ENCODE results near the gene BTNL9.

BTNL9 gene

GRCh38 chr5:181027452-181028031, 12.5 kb upstream of the BTNL9 start:
- H3K27me3 ChIP-seq (replicated peaks; ENCODE audit: control insufficient read depth, insufficient read depth, low read length, poor library complexity, severe bottlenecking): peaks cover 2% of the 10 kb centered on the region

GRCh38 chr5:181028032-181028819, 11.8 kb upstream of the BTNL9 start:
- Histone ChIP-seq H3K27me3 (replicated peaks; ENCODE audit: control insufficient read depth, insufficient read depth, low read length, poor library complexity, severe bottlenecking) (peaks cover 2% of the 10 kb centered on the region), H3K4me3 (ENCODE audit: insufficient read depth, low read depth, low read length, poor library complexity, severe bottlenecking) (no peak overlapping the region), H3K27ac (ENCODE audit: insufficient read depth, low read length, poor library complexity, severe bottlenecking) (no peak overlapping the region), H3K4me1 (ENCODE audit: control insufficient read depth, insufficient read depth, low read length, poor library complexity, severe bottlenecking) (no peaks in the 10 kb centered on the region), H3K9me3 (ENCODE audit: control insufficient read depth, low read length) (no peaks in the 10 kb centered on the region), H3K36me3 (ENCODE audit: control insufficient read depth, insufficient read depth, low read length) (no peaks in the 10 kb centered on the region)
- no peak for DNase-seq

More at GRCh38 chr5:181027452-181028031, 12.5 kb upstream of the BTNL9 start:
- Histone ChIP-seq H3K4me1 (ENCODE audit: control insufficient read depth, insufficient read depth, low read length, poor library complexity, severe bottlenecking) (no peaks in the 10 kb centered on the region), H3K36me3 (ENCODE audit: control insufficient read depth, insufficient read depth, low read length) (no peaks in the 10 kb centered on the region), H3K27ac (ENCODE audit: insufficient read depth, low read length, poor library complexity, severe bottlenecking) (no peak overlapping the region), H3K4me3 (ENCODE audit: insufficient read depth, low read depth, low read length, poor library complexity, severe bottlenecking) (no peak overlapping the region), H3K9me3 (ENCODE audit: control insufficient read depth, low read length) (no peaks in the 10 kb centered on the region)
- DNase-seq: no peak

- no peak overlapping the region for H3K4me3 ChIP-seq (ENCODE audit: insufficient read depth, low read depth, low read length, poor library complexity, severe bottlenecking)
- no peak overlapping the region for H3K27ac ChIP-seq (ENCODE audit: insufficient read depth, low read length, poor library complexity, severe bottlenecking)
- no peaks in the 10 kb centered on the region for H3K36me3 ChIP-seq (ENCODE audit: control insufficient read depth, insufficient read depth, low read length)
- H3K9me3 ChIP-seq (ENCODE audit: control insufficient read depth, low read length): no peaks in the 10 kb centered on the region
- DNase-seq: no peak
- H3K4me1 ChIP-seq (ENCODE audit: control insufficient read depth, insufficient read depth, low read length, poor library complexity, severe bottlenecking): no peaks in the 10 kb centered on the region
- H3K27me3 ChIP-seq (replicated peaks; ENCODE audit: control insufficient read depth, insufficient read depth, low read length, poor library complexity, severe bottlenecking): no peaks in the 10 kb centered on the region
Measured at GRCh38 chr5:181031716-181032115, 8.3 kb upstream of the BTNL9 start.

- no peak overlapping the region for H3K4me3 ChIP-seq (ENCODE audit: insufficient read depth, low read depth, low read length, poor library complexity, severe bottlenecking)
- H3K4me1 ChIP-seq (ENCODE audit: control insufficient read depth, insufficient read depth, low read length, poor library complexity, severe bottlenecking): no peaks in the 10 kb centered on the region
- no peak overlapping the region for H3K27ac ChIP-seq (ENCODE audit: insufficient read depth, low read length, poor library complexity, severe bottlenecking)
- no peaks in the 10 kb centered on the region for H3K36me3 ChIP-seq (ENCODE audit: control insufficient read depth, insufficient read depth, low read length)
- DNase-seq: no peak
- no peaks in the 10 kb centered on the region for H3K9me3 ChIP-seq (ENCODE audit: control insufficient read depth, low read length)
- H3K27me3 ChIP-seq (replicated peaks; ENCODE audit: control insufficient read depth, insufficient read depth, low read length, poor library complexity, severe bottlenecking): no peaks in the 10 kb centered on the region
Measured at GRCh38 chr5:181035991-181036815, 3.9 kb upstream of the BTNL9 start.

- no peaks in the 10 kb centered on the region for H3K27me3 ChIP-seq (replicated peaks; ENCODE audit: control insufficient read depth, insufficient read depth, low read length, poor library complexity, severe bottlenecking)
- DNase-seq: no peak
- H3K27ac ChIP-seq (ENCODE audit: insufficient read depth, low read length, poor library complexity, severe bottlenecking): no peak overlapping the region
- H3K36me3 ChIP-seq (ENCODE audit: control insufficient read depth, insufficient read depth, low read length): no peaks in the 10 kb centered on the region
- H3K9me3 ChIP-seq (ENCODE audit: control insufficient read depth, low read length): no peaks in the 10 kb centered on the region
- no peaks in the 10 kb centered on the region for H3K4me1 ChIP-seq (ENCODE audit: control insufficient read depth, insufficient read depth, low read length, poor library complexity, severe bottlenecking)
- H3K4me3 ChIP-seq (ENCODE audit: insufficient read depth, low read depth, low read length, poor library complexity, severe bottlenecking): no peak overlapping the region
Measured at GRCh38 chr5:181036816-181037364, 3.2 kb upstream of the BTNL9 start.

- H3K36me3 ChIP-seq (ENCODE audit: control insufficient read depth, insufficient read depth, low read length): no peaks in the 10 kb centered on the region
- H3K9me3 ChIP-seq (ENCODE audit: control insufficient read depth, low read length): no peaks in the 10 kb centered on the region
- no peaks in the 10 kb centered on the region for H3K4me1 ChIP-seq (ENCODE audit: control insufficient read depth, insufficient read depth, low read length, poor library complexity, severe bottlenecking)
- no peak for DNase-seq
- H3K27me3 ChIP-seq (replicated peaks; ENCODE audit: control insufficient read depth, insufficient read depth, low read length, poor library complexity, severe bottlenecking): no peaks in the 10 kb centered on the region
- H3K27ac ChIP-seq (ENCODE audit: insufficient read depth, low read length, poor library complexity, severe bottlenecking): no peak overlapping the region
- H3K4me3 ChIP-seq (ENCODE audit: insufficient read depth, low read depth, low read length, poor library complexity, severe bottlenecking): no peak overlapping the region
Measured at GRCh38 chr5:181037365-181037861, 2.7 kb upstream of the BTNL9 start.

GRCh38 chr5:181039471-181039870, 595 bp upstream of the BTNL9 start:
- H3K4me3 ChIP-seq (ENCODE audit: insufficient read depth, low read depth, low read length, poor library complexity, severe bottlenecking): no peak overlapping the region
- no peak for DNase-seq
- H3K36me3 ChIP-seq (ENCODE audit: control insufficient read depth, insufficient read depth, low read length): no peaks in the 10 kb centered on the region
- H3K27ac ChIP-seq (ENCODE audit: insufficient read depth, low read length, poor library complexity, severe bottlenecking): no peak overlapping the region
- H3K9me3 ChIP-seq (ENCODE audit: control insufficient read depth, low read length): no peaks in the 10 kb centered on the region
- H3K27me3 ChIP-seq (replicated peaks; ENCODE audit: control insufficient read depth, insufficient read depth, low read length, poor library complexity, severe bottlenecking): no peaks in the 10 kb centered on the region
- H3K4me1 ChIP-seq (ENCODE audit: control insufficient read depth, insufficient read depth, low read length, poor library complexity, severe bottlenecking): no peaks in the 10 kb centered on the region

GRCh38 chr5:181040631-181040945, 522 bp downstream of the BTNL9 start:
- no peak for DNase-seq
- H3K27me3 ChIP-seq (replicated peaks; ENCODE audit: control insufficient read depth, insufficient read depth, low read length, poor library complexity, severe bottlenecking): no peaks in the 10 kb centered on the region

GRCh38 chr5:181041043-181041442, 977 bp downstream of the BTNL9 start:
- Histone ChIP-seq H3K9me3 (ENCODE audit: control insufficient read depth, low read length) (no peaks in the 10 kb centered on the region), H3K36me3 (ENCODE audit: control insufficient read depth, insufficient read depth, low read length) (no peaks in the 10 kb centered on the region), H3K4me3 (ENCODE audit: insufficient read depth, low read depth, low read length, poor library complexity, severe bottlenecking) (no peak overlapping the region), H3K27ac (ENCODE audit: insufficient read depth, low read length, poor library complexity, severe bottlenecking) (no peak overlapping the region), H3K27me3 (replicated peaks; ENCODE audit: control insufficient read depth, insufficient read depth, low read length, poor library complexity, severe bottlenecking) (no peaks in the 10 kb centered on the region), H3K4me1 (ENCODE audit: control insufficient read depth, insufficient read depth, low read length, poor library complexity, severe bottlenecking) (no peaks in the 10 kb centered on the region)
- DNase-seq: no peak

More at GRCh38 chr5:181040631-181040945, 522 bp downstream of the BTNL9 start:
- H3K36me3 ChIP-seq (ENCODE audit: control insufficient read depth, insufficient read depth, low read length): no peaks in the 10 kb centered on the region
- no peak overlapping the region for H3K4me3 ChIP-seq (ENCODE audit: insufficient read depth, low read depth, low read length, poor library complexity, severe bottlenecking)
- no peaks in the 10 kb centered on the region for H3K9me3 ChIP-seq (ENCODE audit: control insufficient read depth, low read length)
- no peaks in the 10 kb centered on the region for H3K4me1 ChIP-seq (ENCODE audit: control insufficient read depth, insufficient read depth, low read length, poor library complexity, severe bottlenecking)
- H3K27ac ChIP-seq (ENCODE audit: insufficient read depth, low read length, poor library complexity, severe bottlenecking): no peak overlapping the region
